CD4-positive, alpha-beta T cell treated with Interleukin-15 for 1 hour (primary cell): ENCODE results near the gene SNX18.

Source experiments
- DNase-seq: peaks from one replicate; pipeline ENCODE4 v3.0.0-alpha.2; 2020

SNX18 gene

GRCh38 chr5:54545796-54546195 lies 28.2 kb downstream of the SNX18 start:
- DNase-seq, result no peak

DNA sequence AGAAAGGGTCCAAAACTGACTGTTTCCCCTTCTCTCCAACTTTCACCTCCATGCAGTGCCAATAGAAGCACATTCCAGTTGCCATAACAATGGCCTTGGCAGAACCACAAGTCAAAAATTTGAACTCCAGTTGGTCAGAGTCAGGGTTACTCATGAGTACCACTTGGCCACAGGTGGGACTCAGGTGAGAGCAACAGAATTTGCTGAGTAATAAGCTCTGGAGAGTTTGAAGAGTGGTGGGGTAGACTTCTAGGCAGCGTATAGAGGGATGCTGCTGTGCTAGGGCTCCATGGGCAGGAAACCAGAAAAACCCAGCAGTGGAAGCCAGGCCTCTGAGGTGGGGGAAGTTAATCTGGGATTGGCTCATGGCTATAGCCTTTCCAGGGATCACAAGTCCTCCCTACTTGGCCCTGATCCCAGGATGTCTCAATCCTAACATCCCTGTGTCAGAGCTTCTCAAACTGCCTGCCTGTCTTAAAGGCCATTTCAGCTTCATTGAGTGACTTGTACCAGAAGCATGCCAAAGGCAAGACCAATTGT lies 30.2 kb downstream of the SNX18 start:
- DNase-seq, result no peak

DNA sequence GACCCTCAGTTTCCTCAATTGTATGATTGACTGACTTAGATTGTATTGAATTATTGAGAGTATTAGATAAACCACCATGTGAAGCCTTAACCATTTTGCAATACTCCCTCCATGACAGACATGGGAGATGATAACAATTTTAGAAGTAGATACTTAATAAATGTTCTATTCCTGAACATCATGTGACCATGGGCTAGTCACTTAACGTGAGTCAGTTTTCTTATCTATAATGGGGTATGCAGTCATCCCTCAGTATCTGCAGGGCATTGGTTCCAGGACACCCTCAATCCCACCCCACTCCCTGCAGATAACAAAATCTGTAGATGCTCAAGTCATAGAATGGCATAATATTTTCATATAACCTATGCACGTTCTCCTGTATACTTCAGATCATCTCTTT lies 31.0 kb downstream of the SNX18 start:
- DNase-seq, result no peak

DNA sequence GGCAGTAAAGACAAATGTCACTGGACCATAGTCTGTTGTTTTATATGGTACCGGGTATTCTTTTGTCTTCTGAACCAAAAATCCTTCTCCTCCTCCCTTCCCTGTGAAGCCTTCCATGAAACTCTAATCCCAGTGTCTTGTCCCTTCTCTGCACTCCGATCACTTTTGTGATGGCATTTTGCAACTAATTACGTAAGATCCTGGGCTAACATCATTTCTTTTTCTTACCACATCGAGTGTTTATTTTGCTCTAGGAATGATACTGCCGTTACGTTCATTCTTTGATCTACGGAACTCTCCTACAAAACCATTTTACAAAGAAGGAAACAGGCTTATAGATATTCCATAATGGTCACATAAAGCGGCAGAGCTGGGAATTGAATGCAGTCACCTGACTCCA lies 33.7 kb downstream of the SNX18 start:
- DNase-seq, result no peak

DNA sequence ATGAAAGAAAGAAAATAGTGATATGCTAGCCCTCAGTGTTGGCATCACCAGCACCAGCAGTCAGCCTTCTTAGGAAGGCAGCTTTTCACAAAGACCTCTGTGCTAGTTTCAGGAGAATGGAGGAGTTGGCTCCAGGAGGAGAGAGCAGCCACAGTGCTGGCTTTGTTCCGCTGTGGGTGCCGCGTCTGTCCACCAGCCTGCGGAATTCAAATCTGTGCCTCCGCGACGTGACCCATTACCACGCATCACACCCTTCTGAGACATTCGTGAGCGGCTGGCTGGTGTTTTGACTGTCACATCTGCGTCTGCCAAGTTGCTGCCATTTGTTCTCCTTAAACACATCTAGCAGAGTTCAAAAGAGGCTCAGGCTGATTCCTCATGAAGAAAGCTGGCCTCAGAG lies 34.4 kb downstream of the SNX18 start:
- no peak for DNase-seq

DNA sequence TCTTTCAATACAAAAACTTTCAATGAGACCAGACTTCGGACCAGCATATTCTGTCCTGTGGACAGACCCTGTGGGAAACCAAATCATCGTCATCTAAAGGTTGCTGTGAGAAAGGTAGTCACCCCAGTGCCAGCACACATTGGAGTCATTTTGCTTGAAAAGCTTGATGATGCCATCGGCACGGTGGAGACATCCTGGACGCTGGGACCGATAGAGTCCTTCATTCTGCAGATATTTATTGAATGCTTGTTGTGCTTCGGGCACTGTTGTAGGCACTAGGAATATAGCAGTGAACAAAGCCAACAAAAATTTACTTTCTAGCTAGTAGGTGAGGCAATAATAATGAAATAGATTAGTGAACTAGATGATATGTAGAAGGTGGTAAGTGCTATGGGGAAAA lies 34.9 kb downstream of the SNX18 start:
- DNase-seq, result no peak

GRCh38 chr5:54553659-54554207 lies 36.2 kb downstream of the SNX18 start:
- DNase-seq, result no peak

GRCh38 chr5:54556141-54556540 lies 38.6 kb downstream of the SNX18 start:
- no peak for DNase-seq

DNA sequence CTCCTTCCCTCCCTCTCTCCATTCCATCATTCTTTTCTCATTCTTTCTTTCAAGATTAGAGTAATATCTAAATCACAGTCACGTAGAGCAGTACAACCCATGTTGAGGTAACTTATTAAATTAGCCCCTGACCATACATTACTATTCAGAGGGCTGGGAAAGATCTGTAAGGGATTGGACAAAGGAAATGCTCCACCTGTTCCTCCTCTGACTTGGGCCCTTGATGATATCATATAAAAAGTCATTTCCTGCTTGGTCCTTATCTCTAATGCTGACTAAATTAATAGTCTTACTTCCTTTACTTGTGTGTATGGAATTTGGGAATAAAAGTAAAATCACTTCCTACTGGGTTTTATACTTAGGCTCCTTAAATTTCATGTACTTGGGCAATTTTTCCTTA lies 40.8 kb downstream of the SNX18 start:
- DNase-seq, result no peak

- DNase-seq, result no peak
These were observed 44.1 kb downstream of the SNX18 start for GRCh38 chr5:54561651-54562050.

DNA sequence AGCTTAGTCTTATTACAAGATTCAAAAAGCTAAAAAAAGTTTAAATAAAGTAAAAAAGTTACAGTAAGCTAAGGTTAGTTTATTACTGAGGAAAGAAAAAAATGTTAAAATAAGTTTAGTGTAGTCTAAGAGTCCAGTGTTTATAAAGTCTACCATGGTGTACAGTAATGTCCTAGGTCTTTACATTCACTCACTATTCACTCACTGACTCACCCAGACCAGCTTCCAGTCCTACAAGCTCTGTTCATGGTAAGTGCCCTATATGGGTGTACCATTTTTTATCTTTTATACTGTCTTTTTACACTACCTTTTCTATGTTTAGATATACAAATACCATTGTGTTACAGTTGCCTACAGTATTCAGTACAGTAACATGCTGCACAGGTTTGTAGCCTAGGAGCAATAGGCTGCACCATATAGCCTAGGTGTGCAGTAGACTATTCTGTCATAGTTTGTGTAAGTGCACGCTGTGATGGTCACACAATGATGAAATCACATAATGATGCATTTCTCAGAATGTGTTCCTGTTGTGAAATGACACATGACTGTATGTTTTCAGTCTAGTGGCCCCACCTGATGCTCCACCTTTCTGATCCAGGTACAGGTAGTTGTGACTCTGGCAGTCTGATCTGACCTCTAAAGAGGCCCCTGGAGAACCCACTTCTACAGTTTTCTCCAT lies 45.7 kb downstream of the SNX18 start:
- no peak for DNase-seq

DNA sequence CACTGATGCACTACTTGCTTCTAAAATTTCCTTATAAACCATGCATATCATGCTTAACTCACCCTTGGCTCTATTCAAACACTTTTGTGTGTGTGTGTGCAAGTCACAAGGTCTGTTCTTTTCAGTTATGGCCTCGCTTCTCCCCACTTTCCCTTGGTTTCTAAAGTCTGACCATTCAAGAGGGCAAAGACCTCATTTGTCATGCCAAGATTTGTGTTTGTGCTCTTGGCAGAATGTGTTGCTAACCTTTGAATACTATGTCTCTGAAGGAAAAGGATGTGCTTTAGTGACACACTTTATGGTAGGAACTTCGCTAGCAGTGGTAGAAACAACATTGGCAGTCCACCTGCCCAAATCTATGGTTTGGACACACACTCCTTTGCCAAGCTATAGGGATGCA lies 50.4 kb downstream of the SNX18 start:
- no peak for DNase-seq

DNA sequence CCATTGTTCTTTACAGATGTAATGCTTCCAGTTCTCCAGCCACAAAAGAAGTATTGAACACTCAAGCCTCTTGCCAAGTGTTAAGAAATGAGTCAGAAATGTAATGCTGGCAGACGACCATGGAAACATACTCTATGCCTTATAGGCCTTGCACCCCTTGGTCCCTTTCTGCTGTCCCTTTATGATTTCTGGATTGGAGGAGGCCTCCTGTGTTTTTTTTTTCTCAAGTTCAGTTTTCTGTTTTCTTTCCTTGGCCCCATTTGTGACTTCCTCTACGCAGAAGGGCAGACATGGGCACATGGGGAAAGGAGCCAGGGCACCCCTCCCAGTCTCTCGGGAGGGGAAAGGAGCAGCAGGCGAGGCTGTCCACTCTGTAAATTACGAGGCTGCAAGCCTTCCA lies 53.4 kb downstream of the SNX18 start:
- DNase-seq, result no peak

DNA sequence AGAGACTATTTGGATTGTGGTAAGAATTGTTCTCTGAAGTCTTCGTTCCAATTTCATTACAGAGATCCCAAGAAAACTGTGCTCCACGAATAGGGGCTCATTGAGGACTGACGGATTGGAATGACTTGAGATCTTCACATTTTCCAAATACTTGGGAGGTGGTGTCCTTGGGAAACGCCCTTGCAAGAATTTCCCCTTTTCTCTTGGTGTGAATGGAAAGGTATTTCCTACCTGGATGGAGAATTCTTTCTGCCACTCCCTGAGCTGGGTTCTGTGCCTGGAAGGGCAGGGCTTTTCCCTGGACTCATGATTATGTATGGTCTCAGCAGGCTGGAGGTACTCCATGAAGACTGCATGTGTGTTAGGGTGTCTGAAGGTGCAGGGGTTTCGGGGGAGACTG lies 53.9 kb downstream of the SNX18 start:
- no peak for DNase-seq

DNA sequence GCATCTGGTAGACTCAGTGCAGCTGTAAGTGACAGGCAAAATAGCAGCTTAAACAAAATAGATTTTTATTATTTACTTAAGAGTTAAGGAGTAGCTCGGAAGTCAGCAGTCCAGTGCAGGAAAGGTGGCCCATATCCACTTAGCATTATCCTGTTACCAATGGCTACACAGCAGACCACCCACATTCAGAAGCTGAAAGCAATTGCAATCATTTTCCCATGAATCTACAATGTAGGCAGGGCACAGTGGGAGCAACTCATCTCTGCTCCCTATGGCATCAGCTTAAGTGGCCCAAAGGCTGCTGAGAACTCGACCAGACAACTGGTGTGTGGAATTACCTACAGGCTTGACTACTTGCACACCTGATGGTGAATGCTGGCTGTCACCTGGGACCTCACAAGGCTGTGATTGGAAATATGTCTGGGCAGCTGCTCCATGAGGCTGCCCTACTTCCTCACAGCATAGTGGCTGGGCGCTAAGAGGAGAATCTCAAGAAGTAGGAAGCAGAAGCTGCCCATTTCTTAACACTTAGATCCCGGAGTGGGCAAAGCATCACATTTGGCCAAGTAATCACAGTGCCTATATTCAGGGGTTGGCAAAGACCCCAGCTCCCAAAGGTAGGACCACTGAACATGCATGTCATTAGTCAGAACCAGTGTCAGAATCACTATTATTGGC lies 56.4 kb downstream of the SNX18 start:
- no peak for DNase-seq

DNA sequence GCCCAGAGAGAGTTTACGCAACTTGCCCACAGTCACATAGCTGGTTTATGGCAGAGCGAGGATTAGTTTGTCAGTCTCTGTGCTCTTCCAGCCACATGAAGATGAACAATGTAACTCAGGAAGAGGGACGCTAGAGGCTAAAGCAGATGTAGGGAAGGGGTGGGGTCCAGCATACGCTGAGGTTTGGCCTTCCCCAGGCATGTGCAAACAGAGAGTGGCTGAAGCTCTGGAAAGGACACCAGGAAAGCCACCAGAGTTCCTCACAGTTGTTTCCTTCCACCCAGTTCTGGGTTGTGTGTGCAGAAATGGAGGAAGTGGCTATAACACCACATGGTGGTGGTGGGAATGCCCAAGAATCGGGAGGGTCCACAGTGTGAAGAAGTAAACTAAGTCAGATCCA lies 60.0 kb downstream of the SNX18 start:
- DNase-seq, result no peak

- no peak for DNase-seq
These were observed 60.5 kb downstream of the SNX18 start for GRCh38 chr5:54577937-54578653.

GRCh38 chr5:54579591-54580295 lies 62.2 kb downstream of the SNX18 start:
- DNase-seq, result no peak

GRCh38 chr5:54580997-54581811 lies 63.6 kb downstream of the SNX18 start:
- DNase-seq, result no peak

DNA sequence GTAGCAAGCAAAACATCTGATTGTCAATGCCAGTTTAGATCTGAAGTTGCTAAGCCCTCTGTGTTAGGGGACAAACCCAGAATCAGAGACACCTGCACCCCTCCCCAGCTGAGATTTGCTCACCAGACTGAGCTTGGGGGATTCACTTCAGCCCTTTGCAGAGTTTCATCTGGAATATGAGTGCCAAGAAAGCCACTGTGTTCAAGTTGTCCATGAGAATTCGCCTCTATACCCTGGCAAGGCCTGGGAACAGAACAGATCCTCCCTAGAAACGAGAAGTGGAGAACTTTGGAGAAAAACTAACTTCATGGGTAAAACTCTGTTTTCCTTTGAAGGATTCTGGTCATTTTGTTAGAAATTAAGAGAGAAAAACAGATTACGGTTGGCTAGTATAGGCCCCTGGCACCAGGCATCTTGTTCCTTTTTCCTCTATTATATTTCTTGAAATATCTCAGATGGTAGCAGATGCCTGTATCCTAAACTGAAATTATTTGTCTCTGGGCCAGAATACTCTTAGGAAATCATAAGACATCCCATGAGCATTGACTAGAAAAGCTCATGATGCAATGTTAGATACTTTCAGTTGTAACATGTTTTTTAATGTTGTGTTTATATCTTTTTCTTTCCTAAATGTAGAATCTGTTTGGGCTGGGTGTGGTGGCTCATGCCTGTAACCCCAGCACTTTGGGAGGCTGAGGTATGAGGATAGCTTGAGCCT lies 64.4 kb downstream of the SNX18 start:
- no peak for DNase-seq

DNA sequence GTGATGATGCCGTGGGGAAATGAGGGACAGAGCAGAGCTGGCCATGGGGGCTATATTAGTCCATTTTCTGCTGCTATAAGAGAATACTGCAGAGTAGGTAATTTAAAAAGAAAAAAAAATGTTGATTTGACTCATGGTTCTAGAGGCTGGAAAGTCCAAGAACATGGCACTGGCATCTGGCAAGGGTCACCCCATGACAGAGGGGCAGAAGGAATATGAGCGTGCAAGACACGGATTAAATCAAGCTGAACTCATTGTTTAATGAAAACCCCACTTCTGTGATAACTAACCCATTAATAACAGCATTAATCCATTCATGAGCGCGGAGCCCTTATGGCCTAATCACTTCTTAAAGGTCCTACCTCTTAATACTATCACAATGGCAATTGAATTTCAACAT lies 68.8 kb downstream of the SNX18 start:
- no peak for DNase-seq
